CD8-positive, alpha-beta memory T cell (primary cell): ENCODE results near the gene PIGP. TPM values are rescaled to one million over a fixed set of nuclear protein-coding genes. Genes with fewer than 3 reads are reported as not detected.
"Not testable (repeated sequence)": the region's sequence is repeated elsewhere in the genome, so short reads cannot be mapped to it uniquely, and the experiment has no call there.

ENCODE experiments used
- CTCF ChIA-PET: fragments of 350-600 bp; sonication (Branson Sonifier 250); formaldehyde crosslinking; loops from one replicate; lab custom pipeline; 2021; ENCODE audit warnings: antibody characterized with exemption; lab: Charles Lee
- POLR2A ChIA-PET: fragments of 350-600 bp; sonication (Branson Sonifier 250); formaldehyde crosslinking; loops from one replicate; lab custom pipeline; 2021; ENCODE audit warnings: antibody characterized with exemption; lab: Charles Lee
- DNase-seq, 5 donors: peaks; one replicate each; pipeline versions ENCODE4 v3.0.0 to v3.0.0-alpha.2; 2020 to 2022; ENCODE audit warnings: mixed read lengths in 1 of 5
- H3K27ac ChIP-seq: one replicate; pipeline ENCODE4 v1.7.0; 2013; ENCODE audit warnings: low read depth, mild to moderate bottlenecking, low read length, moderate library complexity
- H3K27me3 ChIP-seq: 2 replicates; pipeline ENCODE4 v1.7.0; 2013; ENCODE audit warnings: low read length, mild to moderate bottlenecking; ENCODE audit not compliant: insufficient read depth, poor library complexity, severe bottlenecking
- H3K36me3 ChIP-seq: 2 replicates; pipeline ENCODE4 v1.7.0; 2013; ENCODE audit warnings: mild to moderate bottlenecking, low read length, moderate library complexity; ENCODE audit not compliant: insufficient read depth
- H3K4me1 ChIP-seq: 2 replicates; pipeline ENCODE4 v1.7.0; 2013; ENCODE audit warnings: mild to moderate bottlenecking, low read length, moderate library complexity; ENCODE audit not compliant: insufficient read depth
- H3K4me3 ChIP-seq: 2 replicates; pipeline ENCODE4 v1.7.0; 2013; ENCODE audit warnings: mild to moderate bottlenecking, low read length
- H3K9me3 ChIP-seq: 2 replicates; pipeline ENCODE4 v1.7.0; 2013; ENCODE audit warnings: mild to moderate bottlenecking, low read length
- H3K27ac Mint-ChIP-seq, 8 donors: one replicate each; pipeline ENCODE4 v1.8.0; 2020 to 2021; ENCODE audit warnings: mixed read lengths in 8 of 8, mild to moderate bottlenecking in 6 of 8, inconsistent platforms in 3 of 8, moderate library complexity in 3 of 8
- H3K27me3 Mint-ChIP-seq, 2 donors: one replicate each; pipeline ENCODE4 v1.8.0; 2020 to 2021; ENCODE audit warnings: mixed read lengths in 2 of 2, mild to moderate bottlenecking in 1 of 2, moderate library complexity in 1 of 2
- H3K36me3 Mint-ChIP-seq, 3 donors: one replicate each; pipeline ENCODE4 v1.8.0; 2020 to 2021; ENCODE audit warnings: mixed read lengths in 3 of 3, inconsistent platforms in 1 of 3, mild to moderate bottlenecking in 1 of 3
- H3K4me1 Mint-ChIP-seq, 3 donors: one replicate each; pipeline ENCODE4 v1.8.0; 2020 to 2021; ENCODE audit warnings: mixed read lengths in 3 of 3, inconsistent platforms in 1 of 3, mild to moderate bottlenecking in 1 of 3
- H3K4me3 Mint-ChIP-seq, 7 donors: one replicate each; pipeline ENCODE4 v1.8.0; 2020 to 2021; ENCODE audit warnings: mixed read lengths in 7 of 7, mild to moderate bottlenecking in 6 of 7, moderate library complexity in 4 of 7, inconsistent platforms in 2 of 7
- H3K9me3 Mint-ChIP-seq, 5 donors: one replicate each; pipeline ENCODE4 v1.8.0; 2020 to 2022; ENCODE audit warnings: mixed read lengths in 5 of 5, mild to moderate bottlenecking in 3 of 5, moderate library complexity in 2 of 5, inconsistent platforms in 1 of 5
- polyA plus RNA-seq: library from polyadenylated mRNA; unstranded; fragments of 300-500 nt; fragmentation: Illumina TruSeq; gene quantifications from one replicate; pipeline ENCODE4 v1.2.3, GENCODE V29; 2021
- total RNA-seq, 2 experiments: library from RNA; stranded (reverse); gene quantifications; one replicate each; pipeline ENCODE4 v1.2.3, GENCODE V29; 2021

PIGP gene
- total and polyA plus RNA-seq, 3 experiments from 2014 or later, result 23.9 to 36.6 (median 24.2) TPM

GRCh38 chr21:37102746-37103145 is 29.9 kb upstream of the PIGP start:
- H3K27ac Mint-ChIP-seq, H3K9me3 Mint-ChIP-seq, H3K9me3 ChIP-seq, H3K4me3 ChIP-seq, H3K4me1 ChIP-seq, H3K27ac ChIP-seq, H3K27me3 ChIP-seq, DNase-seq, CTCF ChIA-PET, H3K4me1 Mint-ChIP-seq, H3K4me3 Mint-ChIP-seq, H3K27me3 Mint-ChIP-seq, POLR2A ChIA-PET: not testable (repeated sequence)
- peaks cover 14 to 33% (median 21%) of the 10 kb centered on the region in 3 donors for H3K36me3 Mint-ChIP-seq
- H3K36me3 ChIP-seq, result peaks cover 12% of the 10 kb centered on the region

- DNase-seq, result no peak
- H3K4me1 Mint-ChIP-seq, result peaks cover 0 to 6% (median 4%) of the 10 kb centered on the region in 3 donors
- Histone ChIP-seq H3K27me3 (no peaks in the 10 kb centered on the region), H3K4me1 (no peaks in the 10 kb centered on the region), H3K9me3 (no peaks in the 10 kb centered on the region), H3K36me3 (peaks cover 19% of the 10 kb centered on the region), H3K4me3 (no peak overlapping the region), H3K27ac (no peak overlapping the region)
- ChIA-PET POLR2A (no interaction called here), CTCF (no interaction called here)
- peaks cover 8 to 39% (median 22%) of the 10 kb centered on the region in 3 donors for H3K36me3 Mint-ChIP-seq
- H3K9me3 Mint-ChIP-seq, result no peaks in the 10 kb centered on the region
- no peak overlapping the region for H3K4me3 Mint-ChIP-seq
- H3K27me3 Mint-ChIP-seq, result no peaks in the 10 kb centered on the region
- H3K27ac Mint-ChIP-seq, result no peak overlapping the region
Observed at GRCh38 chr21:37101384-37101783, 28.5 kb upstream of the PIGP start.

- POLR2A ChIA-PET, result no interaction called here
- Mint-ChIP-seq H3K36me3 (peaks cover 5 to 50% (median 27%) of the 10 kb centered on the region in 3 donors), H3K27me3 (no peaks in the 10 kb centered on the region), H3K27ac (peak overlapping the region in 1 of 8 donors; percentile 11), H3K9me3 (no peaks in the 10 kb centered on the region), H3K4me3 (no peak overlapping the region), H3K4me1 (peaks cover 0 to 6% (median 4%) of the 10 kb centered on the region in 3 donors)
- Histone ChIP-seq H3K4me3 (no peak overlapping the region), H3K27ac (no peak overlapping the region), H3K27me3 (no peaks in the 10 kb centered on the region), H3K36me3 (peaks cover 24% of the 10 kb centered on the region), H3K9me3 (no peaks in the 10 kb centered on the region), H3K4me1 (no peaks in the 10 kb centered on the region)
- CTCF ChIA-PET, result no interaction called here
- DNase-seq, result no peak
Observed at GRCh38 chr21:37100316-37100715, 27.4 kb upstream of the PIGP start.

GRCh38 chr21:37098751-37099150 is 25.9 kb upstream of the PIGP start:
- Histone ChIP-seq H3K27ac (no peak overlapping the region), H3K4me1 (no peaks in the 10 kb centered on the region), H3K27me3 (no peaks in the 10 kb centered on the region), H3K36me3 (peaks cover 30% of the 10 kb centered on the region), H3K4me3 (no peak overlapping the region), H3K9me3 (no peaks in the 10 kb centered on the region)
- no peaks in the 10 kb centered on the region for H3K9me3 Mint-ChIP-seq
- peaks cover 8 to 59% (median 27%) of the 10 kb centered on the region in 3 donors for H3K36me3 Mint-ChIP-seq
- no peaks in the 10 kb centered on the region for H3K27me3 Mint-ChIP-seq
- H3K4me3 Mint-ChIP-seq, result no peak overlapping the region
- peaks cover 0 to 3% (median 0%) of the 10 kb centered on the region in 3 donors for H3K4me1 Mint-ChIP-seq
- H3K27ac Mint-ChIP-seq, result peak overlapping the region in 2 of 8 donors; percentile 8 to 14
- CTCF ChIA-PET, result no interaction called here
- no peak for DNase-seq
- POLR2A ChIA-PET, result no interaction called here

GRCh38 chr21:37095821-37096220 is 22.9 kb upstream of the PIGP start:
- no peaks in the 10 kb centered on the region for H3K4me1 Mint-ChIP-seq
- Histone ChIP-seq H3K36me3 (peaks cover 30% of the 10 kb centered on the region), H3K27me3 (no peaks in the 10 kb centered on the region), H3K27ac (no peak overlapping the region), H3K4me1 (no peaks in the 10 kb centered on the region), H3K9me3 (no peaks in the 10 kb centered on the region), H3K4me3 (no peak overlapping the region)
- no peaks in the 10 kb centered on the region for H3K27me3 Mint-ChIP-seq
- no peak overlapping the region for H3K4me3 Mint-ChIP-seq
- no peaks in the 10 kb centered on the region for H3K9me3 Mint-ChIP-seq
- no peak for DNase-seq
- H3K36me3 Mint-ChIP-seq, result peaks cover 16 to 71% (median 26%) of the 10 kb centered on the region in 3 donors
- ChIA-PET POLR2A (no interaction called here), CTCF (no interaction called here)
- peak overlapping the region in 1 of 8 donors; percentile 35 for H3K27ac Mint-ChIP-seq

- no peaks in the 10 kb centered on the region for H3K27me3 ChIP-seq
- H3K4me3 Mint-ChIP-seq, result no peak overlapping the region
- no peak for DNase-seq
- H3K9me3 ChIP-seq, result no peaks in the 10 kb centered on the region
- peaks cover 25% of the 10 kb centered on the region for H3K36me3 ChIP-seq
- no peaks in the 10 kb centered on the region for H3K9me3 Mint-ChIP-seq
- peaks cover 13 to 71% (median 28%) of the 10 kb centered on the region in 3 donors for H3K36me3 Mint-ChIP-seq
- no peak overlapping the region for H3K27ac ChIP-seq
- ChIA-PET POLR2A (no interaction called here), CTCF (no interaction called here)
- no peak overlapping the region for H3K27ac Mint-ChIP-seq
- no peak overlapping the region for H3K4me3 ChIP-seq
- no peaks in the 10 kb centered on the region for H3K27me3 Mint-ChIP-seq
- H3K4me1 ChIP-seq, result no peaks in the 10 kb centered on the region
- peaks cover 0 to 2% (median 1%) of the 10 kb centered on the region in 3 donors for H3K4me1 Mint-ChIP-seq
Observed at GRCh38 chr21:37093977-37094376, 21.1 kb upstream of the PIGP start.

GRCh38 chr21:37088186-37088735 is 15.4 kb upstream of the PIGP start:
- H3K9me3 Mint-ChIP-seq, result no peaks in the 10 kb centered on the region
- CTCF ChIA-PET, result no interaction called here

GRCh38 chr21:37087188-37087587 is 14.3 kb upstream of the PIGP start:
- H3K27me3 Mint-ChIP-seq, result no peaks in the 10 kb centered on the region
- Histone ChIP-seq H3K27me3 (no peaks in the 10 kb centered on the region), H3K4me1 (peaks cover 24% of the 10 kb centered on the region), H3K27ac (no peak overlapping the region), H3K4me3 (no peak overlapping the region), H3K9me3 (no peaks in the 10 kb centered on the region), H3K36me3 (no peaks in the 10 kb centered on the region)
- CTCF ChIA-PET, result interaction anchor here (0.5 kb wide), 1 partner anchor 8 kb away, joined by 3 read pairs; no protein-coding TSS in a partner anchor
- H3K4me3 Mint-ChIP-seq, result no peak overlapping the region
- POLR2A ChIA-PET, result no interaction called here
- no peak overlapping the region for H3K27ac Mint-ChIP-seq
- H3K36me3 Mint-ChIP-seq, result peaks cover 3 to 28% (median 12%) of the 10 kb centered on the region in 3 donors
- peaks cover 23 to 25% (median 24%) of the 10 kb centered on the region in 3 donors for H3K4me1 Mint-ChIP-seq
- no peaks in the 10 kb centered on the region for H3K9me3 Mint-ChIP-seq
- DNase-seq, result no peak

More at GRCh38 chr21:37088186-37088735, 15.4 kb upstream of the PIGP start:
- no peak for DNase-seq
- Histone ChIP-seq H3K36me3 (no peaks in the 10 kb centered on the region), H3K4me1 (peaks cover 14% of the 10 kb centered on the region), H3K4me3 (no peak overlapping the region), H3K27me3 (no peaks in the 10 kb centered on the region), H3K9me3 (no peaks in the 10 kb centered on the region), H3K27ac (no peak overlapping the region)
- Mint-ChIP-seq H3K4me1 (peaks cover 12 to 16% (median 16%) of the 10 kb centered on the region in 3 donors), H3K27me3 (no peaks in the 10 kb centered on the region), H3K4me3 (no peak overlapping the region), H3K36me3 (peaks cover 8 to 33% (median 12%) of the 10 kb centered on the region in 3 donors), H3K27ac (no peak overlapping the region)
- POLR2A ChIA-PET, result no interaction called here
